ENCODE results near the gene NTRK3.

DNA sequence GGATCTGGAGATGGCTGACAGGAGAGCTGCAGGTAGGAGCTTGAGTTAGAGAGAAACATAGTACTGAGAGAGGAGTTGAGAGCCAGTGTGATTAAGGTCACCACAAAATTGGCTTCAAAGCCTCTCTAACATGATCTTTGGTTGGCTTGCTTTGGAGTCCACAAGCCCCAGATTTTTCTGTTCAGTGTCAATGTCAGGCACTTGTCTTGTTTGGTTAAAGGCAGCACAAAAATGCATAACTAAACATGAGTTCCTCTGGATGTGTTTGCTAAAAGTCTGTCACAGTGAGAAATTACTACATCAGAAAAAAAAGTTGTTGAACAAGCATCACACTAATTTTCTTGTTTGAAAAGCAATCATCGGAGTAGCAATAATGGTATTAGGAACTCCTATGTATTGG is 440.5 kb downstream of the NTRK3 start:
- TF ChIP-seq ZFP30 (CRISPR knock-in tag; IDR thresholded peaks at IDR 0.05) (no peak), TCF4 (CRISPR knock-in tag; IDR thresholded peaks at IDR 0.05; ENCODE audit: borderline replicate concordance) (no peak), ARNTL (CRISPR knock-in tag; IDR thresholded peaks at IDR 0.05; ENCODE audit: borderline replicate concordance, low read depth) (no peak), RARB (CRISPR knock-in tag; IDR thresholded peaks at IDR 0.05) (no peak), SNAI2 (CRISPR knock-in tag; IDR thresholded peaks at IDR 0.05) (no peak), GLIS3 (CRISPR knock-in tag; IDR thresholded peaks at IDR 0.05) (no peak), ZC3H10 (CRISPR knock-in tag; IDR thresholded peaks at IDR 0.05) (no peak), PPARA (CRISPR knock-in tag; IDR thresholded peaks at IDR 0.05; ENCODE audit: borderline replicate concordance) (no peak), ISL1 (CRISPR knock-in tag; IDR thresholded peaks at IDR 0.05) (no peak), TOX (CRISPR knock-in tag; IDR thresholded peaks at IDR 0.05; ENCODE audit: borderline replicate concordance) (no peak), ZNF70 (CRISPR knock-in tag; IDR thresholded peaks at IDR 0.05) (no peak)
- TF ChIP-seq, protein P1, sequence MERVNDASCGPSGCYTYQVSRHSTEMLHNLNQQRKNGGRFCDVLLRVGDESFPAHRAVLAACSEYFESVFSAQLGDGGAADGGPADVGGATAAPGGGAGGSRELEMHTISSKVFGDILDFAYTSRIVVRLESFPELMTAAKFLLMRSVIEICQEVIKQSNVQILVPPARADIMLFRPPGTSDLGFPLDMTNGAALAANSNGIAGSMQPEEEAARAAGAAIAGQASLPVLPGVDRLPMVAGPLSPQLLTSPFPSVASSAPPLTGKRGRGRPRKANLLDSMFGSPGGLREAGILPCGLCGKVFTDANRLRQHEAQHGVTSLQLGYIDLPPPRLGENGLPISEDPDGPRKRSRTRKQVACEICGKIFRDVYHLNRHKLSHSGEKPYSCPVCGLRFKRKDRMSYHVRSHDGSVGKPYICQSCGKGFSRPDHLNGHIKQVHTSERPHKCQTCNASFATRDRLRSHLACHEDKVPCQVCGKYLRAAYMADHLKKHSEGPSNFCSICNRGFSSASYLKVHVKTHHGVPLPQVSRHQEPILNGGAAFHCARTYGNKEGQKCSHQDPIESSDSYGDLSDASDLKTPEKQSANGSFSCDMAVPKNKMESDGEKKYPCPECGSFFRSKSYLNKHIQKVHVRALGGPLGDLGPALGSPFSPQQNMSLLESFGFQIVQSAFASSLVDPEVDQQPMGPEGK (CRISPR knock-in tag; IDR thresholded peaks at IDR 0.05; ENCODE audit: borderline replicate concordance), result no peak
- TF ChIP-seq, protein P2, sequence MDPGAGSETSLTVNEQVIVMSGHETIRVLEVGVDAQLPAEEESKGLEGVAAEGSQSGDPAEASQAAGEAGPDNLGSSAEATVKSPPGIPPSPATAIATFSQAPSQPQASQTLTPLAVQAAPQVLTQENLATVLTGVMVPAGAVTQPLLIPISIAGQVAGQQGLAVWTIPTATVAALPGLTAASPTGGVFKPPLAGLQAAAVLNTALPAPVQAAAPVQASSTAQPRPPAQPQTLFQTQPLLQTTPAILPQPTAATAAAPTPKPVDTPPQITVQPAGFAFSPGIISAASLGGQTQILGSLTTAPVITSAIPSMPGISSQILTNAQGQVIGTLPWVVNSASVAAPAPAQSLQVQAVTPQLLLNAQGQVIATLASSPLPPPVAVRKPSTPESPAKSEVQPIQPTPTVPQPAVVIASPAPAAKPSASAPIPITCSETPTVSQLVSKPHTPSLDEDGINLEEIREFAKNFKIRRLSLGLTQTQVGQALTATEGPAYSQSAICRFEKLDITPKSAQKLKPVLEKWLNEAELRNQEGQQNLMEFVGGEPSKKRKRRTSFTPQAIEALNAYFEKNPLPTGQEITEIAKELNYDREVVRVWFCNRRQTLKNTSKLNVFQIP (CRISPR knock-in tag; IDR thresholded peaks at IDR 0.05; ENCODE audit: borderline replicate concordance, low read depth), result no peak
- TF ChIP-seq, protein P3, sequence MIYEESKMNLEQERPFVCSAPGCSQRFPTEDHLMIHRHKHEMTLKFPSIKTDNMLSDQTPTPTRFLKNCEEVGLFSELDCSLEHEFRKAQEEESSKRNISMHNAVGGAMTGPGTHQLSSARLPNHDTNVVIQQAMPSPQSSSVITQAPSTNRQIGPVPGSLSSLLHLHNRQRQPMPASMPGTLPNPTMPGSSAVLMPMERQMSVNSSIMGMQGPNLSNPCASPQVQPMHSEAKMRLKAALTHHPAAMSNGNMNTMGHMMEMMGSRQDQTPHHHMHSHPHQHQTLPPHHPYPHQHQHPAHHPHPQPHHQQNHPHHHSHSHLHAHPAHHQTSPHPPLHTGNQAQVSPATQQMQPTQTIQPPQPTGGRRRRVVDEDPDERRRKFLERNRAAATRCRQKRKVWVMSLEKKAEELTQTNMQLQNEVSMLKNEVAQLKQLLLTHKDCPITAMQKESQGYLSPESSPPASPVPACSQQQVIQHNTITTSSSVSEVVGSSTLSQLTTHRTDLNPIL (CRISPR knock-in tag; IDR thresholded peaks at IDR 0.05; ENCODE audit: low read depth), result no peak

Measured in SK-N-SH treated with all-trans-retinoic acid at 6 μM for 48 hours (cell line).